ENCODE data around the gene DDX31. TPM values are rescaled to one million over a fixed set of nuclear protein-coding genes. Genes with fewer than 3 reads are reported as not detected.

The DDX31 gene
- total and polyA plus RNA-seq, 2 donors (not counting 1 experiment from before 2014, with no cell fraction given), result 16.4 to 22.7 TPM

DNA sequence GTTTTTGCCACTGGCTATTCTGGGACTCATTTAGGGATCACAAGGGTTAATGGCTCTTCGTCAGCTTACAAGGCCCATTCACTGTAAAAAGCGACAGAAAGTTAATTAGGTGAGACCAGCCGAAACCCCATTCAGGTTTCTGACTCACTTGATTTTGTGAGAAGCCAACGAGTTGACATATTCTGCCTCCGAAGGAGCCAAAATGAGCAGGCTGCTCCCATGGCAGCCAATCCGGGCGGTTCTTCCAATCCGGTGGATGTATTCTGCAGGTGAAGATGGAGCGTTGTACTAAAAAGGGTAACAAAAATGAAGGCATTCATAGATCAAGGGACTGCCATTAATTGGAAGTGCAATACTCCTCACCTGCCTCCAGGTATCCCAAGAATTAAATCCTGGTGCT lies 39.7 kb downstream of the DDX31 start:
- H3K36me3 ChIP-seq (replicated peaks in 1 of 2; ENCODE audit: control extremely low read depth in 1 of 2, control insufficient read depth in 1 of 2, extremely low read depth in 1 of 2, insufficient read depth in 2 of 2, low read length in 1 of 2), result peaks cover 11 to 47% of the 10 kb centered on the region in 2 experiments
- DNase-seq, result no peak
- no peaks in the 10 kb centered on the region for H3K27me3 Mint-ChIP-seq
- ChIA-PET POLR2A (no interaction called here), CTCF (no interaction called here)
- ATAC-seq (ENCODE audit: low read depth), result no peak
- H3K9me3 Mint-ChIP-seq (ENCODE audit: insufficient read depth), result no peaks in the 10 kb centered on the region
- no peak overlapping the region for H3K4me3 Mint-ChIP-seq
- H2AFZ ChIP-seq (ENCODE audit: insufficient read depth, low read depth, low read length, poor library complexity, severe bottlenecking), result no peak overlapping the region
- H3K27me3 ChIP-seq (replicated peaks in 1 of 4; ENCODE audit: control extremely low read depth in 1 of 4, control insufficient read depth in 3 of 4, insufficient read depth in 4 of 4, low read length in 3 of 4), result no peaks in the 10 kb centered on the region
- H3K9ac ChIP-seq (ENCODE audit: low read length), result no peak overlapping the region
- TF ChIP-seq, protein P1, sequence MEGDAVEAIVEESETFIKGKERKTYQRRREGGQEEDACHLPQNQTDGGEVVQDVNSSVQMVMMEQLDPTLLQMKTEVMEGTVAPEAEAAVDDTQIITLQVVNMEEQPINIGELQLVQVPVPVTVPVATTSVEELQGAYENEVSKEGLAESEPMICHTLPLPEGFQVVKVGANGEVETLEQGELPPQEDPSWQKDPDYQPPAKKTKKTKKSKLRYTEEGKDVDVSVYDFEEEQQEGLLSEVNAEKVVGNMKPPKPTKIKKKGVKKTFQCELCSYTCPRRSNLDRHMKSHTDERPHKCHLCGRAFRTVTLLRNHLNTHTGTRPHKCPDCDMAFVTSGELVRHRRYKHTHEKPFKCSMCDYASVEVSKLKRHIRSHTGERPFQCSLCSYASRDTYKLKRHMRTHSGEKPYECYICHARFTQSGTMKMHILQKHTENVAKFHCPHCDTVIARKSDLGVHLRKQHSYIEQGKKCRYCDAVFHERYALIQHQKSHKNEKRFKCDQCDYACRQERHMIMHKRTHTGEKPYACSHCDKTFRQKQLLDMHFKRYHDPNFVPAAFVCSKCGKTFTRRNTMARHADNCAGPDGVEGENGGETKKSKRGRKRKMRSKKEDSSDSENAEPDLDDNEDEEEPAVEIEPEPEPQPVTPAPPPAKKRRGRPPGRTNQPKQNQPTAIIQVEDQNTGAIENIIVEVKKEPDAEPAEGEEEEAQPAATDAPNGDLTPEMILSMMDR (IDR thresholded peaks at IDR 0.05), result no peak
- H3K79me2 ChIP-seq (ENCODE audit: control insufficient read depth, insufficient read depth, low read length), result no peaks in the 10 kb centered on the region
- no peak overlapping the region for H3K4me3 ChIP-seq (ENCODE audit: control extremely low read depth in 1 of 5, extremely low read depth in 1 of 5, insufficient read depth in 1 of 5, low read depth in 2 of 5, low read length in 4 of 5)
- H3K4me2 ChIP-seq (replicated peaks; ENCODE audit: low read depth, low read length, poor library complexity, severe bottlenecking), result no peak overlapping the region
- no peaks in the 10 kb centered on the region for H3K4me1 ChIP-seq (ENCODE audit: control insufficient read depth in 2 of 2, insufficient read depth in 2 of 2, low read length in 2 of 2)
- H3K4me1 Mint-ChIP-seq, result no peaks in the 10 kb centered on the region
- intact Hi-C loops (cut with micrococcal nuclease), result no loop called here
- WGBS (ENCODE audit: insufficient coverage), result 97% methylated on average over 9 of the region's 9 CpGs
- no peak overlapping the region for H3K27ac Mint-ChIP-seq
- no peaks in the 10 kb centered on the region for H3K9me3 ChIP-seq (ENCODE audit: control extremely low read depth in 1 of 3, control insufficient read depth in 2 of 3, insufficient read depth in 1 of 3, low read length in 2 of 3)
- H3K27ac ChIP-seq (ENCODE audit: low read length in 2 of 2), result no peak overlapping the region
- no peaks in the 10 kb centered on the region for H4K20me1 ChIP-seq (ENCODE audit: control insufficient read depth, insufficient read depth, low read length, poor library complexity, severe bottlenecking)

DNA sequence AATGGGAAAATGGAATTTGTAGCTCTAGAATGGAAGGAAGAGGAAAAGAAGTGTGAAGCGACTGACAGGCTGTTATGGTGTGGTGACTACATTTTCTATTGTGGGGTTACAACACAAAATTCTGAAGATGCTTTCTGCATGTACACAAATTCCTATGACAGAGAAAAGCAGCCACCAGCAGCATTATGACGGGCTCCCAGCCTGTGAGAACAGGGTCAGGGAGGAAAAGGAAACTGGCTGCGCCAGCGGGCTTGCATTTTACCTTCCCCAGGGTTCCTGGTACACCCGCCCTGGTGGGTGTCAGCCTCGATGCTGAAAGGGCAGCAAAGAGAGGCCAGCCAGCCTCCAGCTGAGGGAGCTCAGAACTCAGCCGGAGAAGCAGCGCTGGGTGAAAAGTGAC lies 41.0 kb downstream of the DDX31 start:
- Histone ChIP-seq H3K27ac (ENCODE audit: low read length in 2 of 2) (no peak overlapping the region), H3K9ac (ENCODE audit: low read length) (no peak overlapping the region), H3K27me3 (replicated peaks in 1 of 4; ENCODE audit: control extremely low read depth in 1 of 4, control insufficient read depth in 3 of 4, insufficient read depth in 4 of 4, low read length in 3 of 4) (no peaks in the 10 kb centered on the region), H3K4me3 (ENCODE audit: control extremely low read depth in 1 of 5, extremely low read depth in 1 of 5, insufficient read depth in 1 of 5, low read depth in 2 of 5, low read length in 4 of 5) (no peak overlapping the region), H3K4me2 (replicated peaks; ENCODE audit: low read depth, low read length, poor library complexity, severe bottlenecking) (no peak overlapping the region), H3K36me3 (replicated peaks in 1 of 2; ENCODE audit: control extremely low read depth in 1 of 2, control insufficient read depth in 1 of 2, extremely low read depth in 1 of 2, insufficient read depth in 2 of 2, low read length in 1 of 2) (peaks cover 8 to 48% of the 10 kb centered on the region in 2 experiments), H3K4me1 (ENCODE audit: control insufficient read depth in 2 of 2, insufficient read depth in 2 of 2, low read length in 2 of 2) (no peaks in the 10 kb centered on the region), H4K20me1 (ENCODE audit: control insufficient read depth, insufficient read depth, low read length, poor library complexity, severe bottlenecking) (no peaks in the 10 kb centered on the region), H3K9me3 (ENCODE audit: control extremely low read depth in 1 of 3, control insufficient read depth in 2 of 3, insufficient read depth in 1 of 3, low read length in 2 of 3) (no peaks in the 10 kb centered on the region), H3K79me2 (ENCODE audit: control insufficient read depth, insufficient read depth, low read length) (no peaks in the 10 kb centered on the region), H2AFZ (ENCODE audit: insufficient read depth, low read depth, low read length, poor library complexity, severe bottlenecking) (no peak overlapping the region)
- Mint-ChIP-seq H3K27me3 (no peaks in the 10 kb centered on the region), H3K27ac (no peak overlapping the region), H3K4me3 (no peak overlapping the region), H3K9me3 (ENCODE audit: insufficient read depth) (no peaks in the 10 kb centered on the region), H3K4me1 (no peaks in the 10 kb centered on the region)
- TF ChIP-seq, protein P1 (IDR thresholded peaks at IDR 0.05), result no peak
- TF ChIP-seq EZH2 (IDR thresholded peaks at IDR 0.05; ENCODE audit: borderline replicate concordance, insufficient read depth, low read depth, low read length, poor library complexity, severe bottlenecking), result no peak
- 100% methylated on average over 5 of the region's 8 CpGs for WGBS (ENCODE audit: insufficient coverage)
- intact Hi-C loops (cut with micrococcal nuclease), result no loop called here
- CTCF ChIA-PET, result no interaction called here
- ATAC-seq (ENCODE audit: low read depth) (no peak), DNase-seq (no peak)
- POLR2A ChIA-PET, result no interaction called here
